Suprapubic skin (tissue), 4 donors: ENCODE results near the gene ADAMTS2.

Source experiments
- POLR2A ChIP-seq, 2 donors: fragments of 450-650 bp; IDR thresholded peaks; one replicate each; pipeline ENCODE4 v1.6.1; 2017; ENCODE audit warnings: antibody characterized with exemption in 2 of 2, mild to moderate bottlenecking in 2 of 2, moderate library complexity in 2 of 2
- POLR2AphosphoS5 ChIP-seq, 3 donors: sonication (generic); formaldehyde crosslinking; IDR thresholded peaks; one replicate each; pipeline ENCODE4 v1.6.1; 2017; ENCODE audit warnings: antibody characterized with exemption in 3 of 3
- TF ChIP-seq, protein P1 (sequence below), 2 donors: fragments of 200-600 bp in 1 of 2; fragments of 450-650 bp in 1 of 2; sonication (generic) in 1 of 2; IDR thresholded peaks; one replicate each; pipeline ENCODE4 v1.5.1; 2016 to 2019; ENCODE audit warnings: antibody characterized with exemption in 2 of 2, mild to moderate bottlenecking in 1 of 2, moderate library complexity in 1 of 2

DNA sequence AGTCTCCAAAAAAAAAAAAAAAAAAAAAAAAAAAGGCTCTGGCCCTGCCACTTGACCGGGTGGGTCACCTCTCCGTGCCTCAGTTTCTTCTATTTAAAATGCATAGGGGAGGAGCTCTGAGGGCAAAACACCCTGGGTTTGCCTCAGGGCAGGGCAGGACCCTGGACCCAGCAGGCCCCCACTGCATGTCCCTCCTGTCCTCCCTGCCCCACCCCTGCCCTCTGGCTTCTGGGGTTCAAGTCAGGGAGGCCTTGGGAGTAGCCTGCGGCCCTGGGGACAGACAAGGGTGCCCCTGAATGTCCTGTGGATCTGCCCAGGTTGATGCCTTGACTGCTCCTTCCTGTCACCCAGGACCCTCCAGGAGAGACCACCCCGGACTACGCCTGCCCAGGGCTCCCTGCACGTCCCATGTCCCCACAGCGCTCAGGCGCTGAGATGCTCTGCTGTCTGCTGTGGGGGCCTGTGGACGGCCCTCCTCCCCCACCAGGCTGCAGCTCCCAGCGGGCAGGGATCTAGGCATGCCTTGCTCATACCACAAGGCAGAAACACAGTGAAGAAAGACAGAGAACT lies 35.4 kb downstream of the ADAMTS2 start:
- TF ChIP-seq, protein P1, sequence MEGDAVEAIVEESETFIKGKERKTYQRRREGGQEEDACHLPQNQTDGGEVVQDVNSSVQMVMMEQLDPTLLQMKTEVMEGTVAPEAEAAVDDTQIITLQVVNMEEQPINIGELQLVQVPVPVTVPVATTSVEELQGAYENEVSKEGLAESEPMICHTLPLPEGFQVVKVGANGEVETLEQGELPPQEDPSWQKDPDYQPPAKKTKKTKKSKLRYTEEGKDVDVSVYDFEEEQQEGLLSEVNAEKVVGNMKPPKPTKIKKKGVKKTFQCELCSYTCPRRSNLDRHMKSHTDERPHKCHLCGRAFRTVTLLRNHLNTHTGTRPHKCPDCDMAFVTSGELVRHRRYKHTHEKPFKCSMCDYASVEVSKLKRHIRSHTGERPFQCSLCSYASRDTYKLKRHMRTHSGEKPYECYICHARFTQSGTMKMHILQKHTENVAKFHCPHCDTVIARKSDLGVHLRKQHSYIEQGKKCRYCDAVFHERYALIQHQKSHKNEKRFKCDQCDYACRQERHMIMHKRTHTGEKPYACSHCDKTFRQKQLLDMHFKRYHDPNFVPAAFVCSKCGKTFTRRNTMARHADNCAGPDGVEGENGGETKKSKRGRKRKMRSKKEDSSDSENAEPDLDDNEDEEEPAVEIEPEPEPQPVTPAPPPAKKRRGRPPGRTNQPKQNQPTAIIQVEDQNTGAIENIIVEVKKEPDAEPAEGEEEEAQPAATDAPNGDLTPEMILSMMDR (IDR thresholded peaks at IDR 0.05), result no peak
- TF ChIP-seq POLR2A (IDR thresholded peaks at IDR 0.05), result no peak
- no peak for TF ChIP-seq POLR2AphosphoS5 (IDR thresholded peaks at IDR 0.05)
